HCT116 (cell line): ENCODE measurements around the gene FTO.

Source experiments
- ATF3 ChIP-seq: IDR thresholded peaks from 2 replicates; pipeline ENCODE4 v1.6.1; 2012
- CBX3 ChIP-seq: IDR thresholded peaks from 2 replicates; pipeline ENCODE4 v1.6.1; 2012; ENCODE audit warnings: low read depth
- CTCF ChIP-seq, 3 experiments: fragments of 200-600 bp in 1 of 3; sonication (generic) in 1 of 3; IDR thresholded peaks in 2 of 3; conservative IDR thresholded peaks in 1 of 3; 2 replicates each; pipeline ENCODE4 v1.5.1; 2012 to 2017; ENCODE audit warnings: low read depth in 2 of 3, low read length in 2 of 3, antibody characterized with exemption in 1 of 3, borderline replicate concordance in 1 of 3, control low read depth in 1 of 3, mild to moderate bottlenecking in 1 of 3, mixed read lengths in 1 of 3, mixed run types in 1 of 3, moderate library complexity in 1 of 3; ENCODE audit not compliant: insufficient read depth in 1 of 3
- EZH2phosphoT487 ChIP-seq: fragments of 200-600 bp; IDR thresholded peaks from 2 replicates; pipeline ENCODE4 v1.6.1; 2018; ENCODE audit warnings: antibody characterized with exemption, borderline replicate concordance
- RAD21 ChIP-seq: IDR thresholded peaks from 2 replicates; pipeline ENCODE4 v1.6.1; 2012; ENCODE audit warnings: low read depth, mild to moderate bottlenecking
- SP1 ChIP-seq: IDR thresholded peaks from 2 replicates; pipeline ENCODE4 v1.6.1; 2012; ENCODE audit warnings: low read depth
- YY1 ChIP-seq: IDR thresholded peaks from 2 replicates; pipeline ENCODE4 v1.6.1; 2011; ENCODE audit warnings: low read length, low read depth, moderate library complexity, mild to moderate bottlenecking; ENCODE audit not compliant: insufficient replicate concordance; ENCODE audit errors: extremely low read depth
- ZNF274 ChIP-seq: fragments of 200-500 bp; sonication (Bioruptor generic); IDR thresholded peaks from 2 replicates; pipeline ENCODE4 v1.6.1; 2014; ENCODE audit warnings: mild to moderate bottlenecking, low read depth, low read length, inconsistent platforms

GRCh38 chr16:53805113-53805512 is 101.2 kb downstream of the FTO start:
- TF ChIP-seq CTCF (IDR thresholded peaks at IDR 0.05 in 2 of 3, conservative IDR thresholded peaks at IDR 0.05 in 1 of 3; ENCODE audit: borderline replicate concordance in 1 of 3, insufficient read depth in 1 of 3, low read depth in 2 of 3, low read length in 2 of 3) (no peak), ATF3 (no peak), CBX3 (no peak), YY1 (no peak), ZNF274 (no peak), RAD21 (no peak), EZH2phosphoT487 (no peak), SP1 (no peak)
